GM23338 (cell line): Measurements from ENCODE around the gene FARP1. TPM values are rescaled to one million over a fixed set of nuclear protein-coding genes. Genes with fewer than 3 reads are reported as not detected.

ENCODE experiments used
- ATAC-seq: fragments of 200-7000 bp; cut with Tn5 transposase; 3 replicates; pipeline ENCODE4 v1.9.1; 2020
- DNase-seq: peaks from one replicate; pipeline ENCODE4 v3.0.0-alpha.2; 2015; ENCODE audit warnings: low spot score
- H2AFZ ChIP-seq: fragments of 200-600 bp; sonication (generic); 2 replicates; pipeline ENCODE4 v1.8.0; 2016; ENCODE audit warnings: antibody characterized with exemption, mild to moderate bottlenecking, moderate library complexity
- H3F3A ChIP-seq: fragments of 200-600 bp; sonication (generic); replicated peaks from 2 replicates; pipeline ENCODE4 v1.8.0; 2017; ENCODE audit warnings: antibody characterized with exemption, mixed run types, low read depth
- H3K27ac ChIP-seq: fragments of 200-600 bp; sonication (generic); 2 replicates; pipeline ENCODE4 v1.6.1; 2016; ENCODE audit warnings: low read depth
- H3K27me3 ChIP-seq: fragments of 200-600 bp; sonication (generic); 2 replicates; pipeline ENCODE4 v1.8.0; 2016; ENCODE audit warnings: mild to moderate bottlenecking, mixed run types, moderate library complexity; ENCODE audit not compliant: insufficient read depth
- H3K36me3 ChIP-seq: fragments of 200-600 bp; sonication (generic); 2 replicates; pipeline ENCODE4 v1.8.0; 2016; ENCODE audit warnings: mild to moderate bottlenecking; ENCODE audit not compliant: insufficient read depth
- H3K4me1 ChIP-seq: fragments of 200-600 bp; sonication (generic); 2 replicates; pipeline ENCODE4 v1.8.0; 2016; ENCODE audit warnings: mild to moderate bottlenecking, moderate library complexity; ENCODE audit not compliant: insufficient read depth
- H3K4me2 ChIP-seq: fragments of 200-600 bp; sonication (generic); 2 replicates; pipeline ENCODE4 v1.7.1; 2017; ENCODE audit warnings: mixed run types
- H3K4me3 ChIP-seq: fragments of 200-600 bp; sonication (generic); 2 replicates; pipeline ENCODE4 v1.6.1; 2016; ENCODE audit warnings: mixed run types
- H3K79me2 ChIP-seq: fragments of 200-600 bp; sonication (generic); replicated peaks from 2 replicates; pipeline ENCODE4 v1.8.0; 2017; ENCODE audit warnings: mild to moderate bottlenecking; ENCODE audit not compliant: insufficient read depth
- H3K9me2 ChIP-seq: fragments of 200-600 bp; sonication (generic); 2 replicates; pipeline ENCODE4 v1.8.0; 2017; ENCODE audit not compliant: insufficient read depth
- H4K20me1 ChIP-seq: fragments of 200-600 bp; sonication (generic); replicated peaks from 2 replicates; pipeline ENCODE4 v1.8.0; 2017; ENCODE audit warnings: mild to moderate bottlenecking; ENCODE audit not compliant: insufficient read depth
- H3K27ac Mint-ChIP-seq: 2 replicates; pipeline ENCODE4 v1.8.0; 2020; ENCODE audit warnings: inconsistent platforms, mild to moderate bottlenecking, moderate library complexity, mixed read lengths
- H3K27me3 Mint-ChIP-seq: 3 replicates; pipeline ENCODE4 v1.8.0; 2022; ENCODE audit warnings: low read depth, mild to moderate bottlenecking, moderate library complexity, mixed read lengths, inconsistent platforms; ENCODE audit not compliant: insufficient read depth, poor library complexity
- H3K36me3 Mint-ChIP-seq: 3 replicates; pipeline ENCODE4 v1.8.0; 2021; ENCODE audit warnings: low read depth, mild to moderate bottlenecking, inconsistent platforms, moderate library complexity, mixed read lengths
- H3K4me1 Mint-ChIP-seq: 3 replicates; pipeline ENCODE4 v1.8.0; 2020; ENCODE audit warnings: mild to moderate bottlenecking, inconsistent platforms, mixed read lengths
- H3K4me3 Mint-ChIP-seq: 3 replicates; pipeline ENCODE4 v1.8.0; 2021; ENCODE audit warnings: moderate library complexity, mild to moderate bottlenecking, inconsistent platforms, mixed read lengths
- H3K9me3 Mint-ChIP-seq: 3 replicates; pipeline ENCODE4 v1.8.0; 2020; ENCODE audit warnings: moderate library complexity, mild to moderate bottlenecking, inconsistent platforms, mixed read lengths
- CREB1 ChIP-seq: fragments of 250-450 bp; sonication (Bioruptor Pico); IDR thresholded peaks from 2 replicates; pipeline ENCODE4 v1.5.0; 2020; ENCODE audit warnings: low read depth, mild to moderate bottlenecking, moderate library complexity
- EZH2phosphoT487 ChIP-seq: fragments of 200-600 bp; sonication (generic); IDR thresholded peaks from one replicate; pipeline ENCODE4 v1.8.1; 2018; ENCODE audit warnings: antibody characterized with exemption; ENCODE audit not compliant: unreplicated experiment
- JUNB ChIP-seq: IDR thresholded peaks from one replicate; pipeline ENCODE4 v1.6.1; 2016; ENCODE audit warnings: antibody characterized with exemption; ENCODE audit not compliant: unreplicated experiment
- POLR2AphosphoS5 ChIP-seq: IDR thresholded peaks from 2 replicates; pipeline ENCODE4 v1.6.1; 2016; ENCODE audit warnings: antibody characterized with exemption, low read depth
- REST ChIP-seq: IDR thresholded peaks from one replicate; pipeline ENCODE4 v1.6.1; 2018; ENCODE audit warnings: antibody characterized with exemption; ENCODE audit not compliant: unreplicated experiment
- polyA plus RNA-seq: library from polyadenylated mRNA; unstranded; fragments of >200 nt; fragmentation: Nextera tagmentation; extraction: Ambion mirVana; gene quantifications from 2 replicates; pipeline ENCODE4 v1.2.1, GENCODE V29; 2016
- total RNA-seq: library from RNA; depleted of rRNA; stranded (reverse); fragments of >200 nt; shearing (Covaris generic); gene quantifications from 2 replicates; pipeline ENCODE4 v1.2.3, GENCODE V29; 2014
- TF ChIP-seq, protein P1 (sequence below): IDR thresholded peaks from 2 replicates; pipeline ENCODE4 v1.6.1; 2016; ENCODE audit warnings: antibody characterized with exemption
- TF ChIP-seq, protein P2 (sequence below), 2 experiments: fragments of 200-600 bp in 1 of 2; sonication (generic) in 1 of 2; conservative IDR thresholded peaks; 2 replicates each; pipeline versions ENCODE4 v1.5.1 to v1.6.1; 2016 to 2017; ENCODE audit warnings: antibody characterized with exemption in 2 of 2, low read depth in 2 of 2, mild to moderate bottlenecking in 2 of 2, moderate library complexity in 1 of 2

FARP1 gene
- total and polyA plus RNA-seq, 2 experiments from 2014 or later, result 53.6 to 82.5 TPM

DNA sequence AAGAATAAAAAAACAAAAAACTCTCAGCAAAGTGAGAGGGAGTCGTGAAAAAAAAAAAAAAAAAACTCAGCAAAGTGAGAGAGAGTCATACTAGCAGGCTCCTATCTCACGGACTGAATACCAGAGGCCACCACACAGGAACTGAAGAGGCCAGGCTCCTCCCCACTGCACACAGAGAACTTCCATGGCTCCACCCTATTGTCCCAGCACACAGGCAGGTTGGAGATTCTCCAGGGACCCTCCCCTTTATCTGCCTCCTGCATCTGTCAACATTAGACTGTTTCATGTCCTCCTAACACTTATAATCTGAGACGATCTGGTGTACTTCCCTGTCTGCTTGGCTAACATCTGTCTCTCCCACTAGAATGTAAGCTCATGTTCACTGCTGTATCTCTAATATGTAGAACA is 37.0 kb upstream of the FARP1 start (continued):
- TF ChIP-seq CREB1 (CRISPR knock-in tag), result no peak
- TF ChIP-seq REST, result no peak
- TF ChIP-seq, protein P1, sequence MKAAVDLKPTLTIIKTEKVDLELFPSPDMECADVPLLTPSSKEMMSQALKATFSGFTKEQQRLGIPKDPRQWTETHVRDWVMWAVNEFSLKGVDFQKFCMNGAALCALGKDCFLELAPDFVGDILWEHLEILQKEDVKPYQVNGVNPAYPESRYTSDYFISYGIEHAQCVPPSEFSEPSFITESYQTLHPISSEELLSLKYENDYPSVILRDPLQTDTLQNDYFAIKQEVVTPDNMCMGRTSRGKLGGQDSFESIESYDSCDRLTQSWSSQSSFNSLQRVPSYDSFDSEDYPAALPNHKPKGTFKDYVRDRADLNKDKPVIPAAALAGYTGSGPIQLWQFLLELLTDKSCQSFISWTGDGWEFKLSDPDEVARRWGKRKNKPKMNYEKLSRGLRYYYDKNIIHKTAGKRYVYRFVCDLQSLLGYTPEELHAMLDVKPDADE, result no peak

- peaks cover 12% of the 10 kb centered on the region for H3K4me1 Mint-ChIP-seq
- TF ChIP-seq JUNB (no peak), EZH2phosphoT487 (no peak), CREB1 (CRISPR knock-in tag) (no peak), POLR2AphosphoS5 (no peak)
- TF ChIP-seq, protein P2, sequence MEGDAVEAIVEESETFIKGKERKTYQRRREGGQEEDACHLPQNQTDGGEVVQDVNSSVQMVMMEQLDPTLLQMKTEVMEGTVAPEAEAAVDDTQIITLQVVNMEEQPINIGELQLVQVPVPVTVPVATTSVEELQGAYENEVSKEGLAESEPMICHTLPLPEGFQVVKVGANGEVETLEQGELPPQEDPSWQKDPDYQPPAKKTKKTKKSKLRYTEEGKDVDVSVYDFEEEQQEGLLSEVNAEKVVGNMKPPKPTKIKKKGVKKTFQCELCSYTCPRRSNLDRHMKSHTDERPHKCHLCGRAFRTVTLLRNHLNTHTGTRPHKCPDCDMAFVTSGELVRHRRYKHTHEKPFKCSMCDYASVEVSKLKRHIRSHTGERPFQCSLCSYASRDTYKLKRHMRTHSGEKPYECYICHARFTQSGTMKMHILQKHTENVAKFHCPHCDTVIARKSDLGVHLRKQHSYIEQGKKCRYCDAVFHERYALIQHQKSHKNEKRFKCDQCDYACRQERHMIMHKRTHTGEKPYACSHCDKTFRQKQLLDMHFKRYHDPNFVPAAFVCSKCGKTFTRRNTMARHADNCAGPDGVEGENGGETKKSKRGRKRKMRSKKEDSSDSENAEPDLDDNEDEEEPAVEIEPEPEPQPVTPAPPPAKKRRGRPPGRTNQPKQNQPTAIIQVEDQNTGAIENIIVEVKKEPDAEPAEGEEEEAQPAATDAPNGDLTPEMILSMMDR (conservative IDR thresholded peaks at IDR 0.05; ENCODE audit: low read depth in 2 of 2), result no peak
- TF ChIP-seq, protein P1, result no peak
- ATAC-seq, result no peak
Measured at GRCh38 chr13:98108341-98108740, 34.6 kb upstream of the FARP1 start.

More at GRCh38 chr13:98108341-98108740, 34.6 kb upstream of the FARP1 start:
- H3K27ac ChIP-seq, result no peak overlapping the region
- Mint-ChIP-seq H3K9me3 (peaks cover 14% of the 10 kb centered on the region), H3K27ac (no peak overlapping the region), H3K27me3 (peaks cover 6% of the 10 kb centered on the region), H3K36me3 (peaks cover 8% of the 10 kb centered on the region; the same call in 2 of the 3 replicates), H3K4me3 (no peak overlapping the region)
- peaks cover 3% of the 10 kb centered on the region; the same call in 1 of the 2 replicates for H3K9me2 ChIP-seq
- H3K79me2 ChIP-seq, result no peaks in the 10 kb centered on the region
- no peaks in the 10 kb centered on the region for H3F3A ChIP-seq
- H3K27me3 ChIP-seq, result no peaks in the 10 kb centered on the region
- no peak overlapping the region for H3K4me2 ChIP-seq
- no peaks in the 10 kb centered on the region for H4K20me1 ChIP-seq
- DNase-seq, result no peak
- H2AFZ ChIP-seq, result no peak overlapping the region
- H3K4me3 ChIP-seq, result no peak overlapping the region
- H3K4me1 ChIP-seq, result peaks cover 7% of the 10 kb centered on the region
- no peaks in the 10 kb centered on the region for H3K36me3 ChIP-seq
